ENCODE data around the gene SLC39A2. TPM values are rescaled to one million over a fixed set of nuclear protein-coding genes. Genes with fewer than 3 reads are reported as not detected.
A peak's percentile ranks its signal among the peaks of the same experiment; 100 is the strongest.

SLC39A2 gene
- total and polyA plus RNA-seq, 2 donors from 2014 or later = not detected

GRCh38 chr14:20969336-20969735, 29.8 kb upstream of the SLC39A2 start:
- TF ChIP-seq, protein P1, sequence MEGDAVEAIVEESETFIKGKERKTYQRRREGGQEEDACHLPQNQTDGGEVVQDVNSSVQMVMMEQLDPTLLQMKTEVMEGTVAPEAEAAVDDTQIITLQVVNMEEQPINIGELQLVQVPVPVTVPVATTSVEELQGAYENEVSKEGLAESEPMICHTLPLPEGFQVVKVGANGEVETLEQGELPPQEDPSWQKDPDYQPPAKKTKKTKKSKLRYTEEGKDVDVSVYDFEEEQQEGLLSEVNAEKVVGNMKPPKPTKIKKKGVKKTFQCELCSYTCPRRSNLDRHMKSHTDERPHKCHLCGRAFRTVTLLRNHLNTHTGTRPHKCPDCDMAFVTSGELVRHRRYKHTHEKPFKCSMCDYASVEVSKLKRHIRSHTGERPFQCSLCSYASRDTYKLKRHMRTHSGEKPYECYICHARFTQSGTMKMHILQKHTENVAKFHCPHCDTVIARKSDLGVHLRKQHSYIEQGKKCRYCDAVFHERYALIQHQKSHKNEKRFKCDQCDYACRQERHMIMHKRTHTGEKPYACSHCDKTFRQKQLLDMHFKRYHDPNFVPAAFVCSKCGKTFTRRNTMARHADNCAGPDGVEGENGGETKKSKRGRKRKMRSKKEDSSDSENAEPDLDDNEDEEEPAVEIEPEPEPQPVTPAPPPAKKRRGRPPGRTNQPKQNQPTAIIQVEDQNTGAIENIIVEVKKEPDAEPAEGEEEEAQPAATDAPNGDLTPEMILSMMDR (IDR thresholded peaks at IDR 0.05; ENCODE audit: borderline replicate concordance, extremely low read depth, insufficient read depth) = no peak
- intact Hi-C loops (cut with DNase I) = no loop called here
- no peak overlapping the region for H3K4me3 ChIP-seq (ENCODE audit: low read length in 3 of 3)
- H3K9me3 ChIP-seq (ENCODE audit: control insufficient read depth in 2 of 3, insufficient read depth in 1 of 3, low read length in 3 of 3) = no peaks in the 10 kb centered on the region
- H3K27me3 ChIP-seq (ENCODE audit: control insufficient read depth, insufficient read depth, low read length) = no peaks in the 10 kb centered on the region
- DNase-seq (no peak), FAIRE-seq (no peak)
- no peak overlapping the region for H3K9ac ChIP-seq (ENCODE audit: low read length in 3 of 3)
- H3K27ac ChIP-seq (ENCODE audit: low read depth in 2 of 2, low read length in 2 of 2) = no peak overlapping the region
- no peaks in the 10 kb centered on the region for H3K36me3 ChIP-seq (ENCODE audit: control insufficient read depth in 2 of 3, insufficient read depth in 3 of 3, low read length in 3 of 3)
- no peaks in the 10 kb centered on the region for H3K4me1 ChIP-seq (ENCODE audit: control insufficient read depth in 2 of 3, insufficient read depth in 2 of 3, low read depth in 1 of 3, low read length in 3 of 3)

GRCh38 chr14:20970647-20970982, 28.5 kb upstream of the SLC39A2 start:
- intact Hi-C loops (cut with DNase I) = no loop called here
- FAIRE-seq = no peak

DNA sequence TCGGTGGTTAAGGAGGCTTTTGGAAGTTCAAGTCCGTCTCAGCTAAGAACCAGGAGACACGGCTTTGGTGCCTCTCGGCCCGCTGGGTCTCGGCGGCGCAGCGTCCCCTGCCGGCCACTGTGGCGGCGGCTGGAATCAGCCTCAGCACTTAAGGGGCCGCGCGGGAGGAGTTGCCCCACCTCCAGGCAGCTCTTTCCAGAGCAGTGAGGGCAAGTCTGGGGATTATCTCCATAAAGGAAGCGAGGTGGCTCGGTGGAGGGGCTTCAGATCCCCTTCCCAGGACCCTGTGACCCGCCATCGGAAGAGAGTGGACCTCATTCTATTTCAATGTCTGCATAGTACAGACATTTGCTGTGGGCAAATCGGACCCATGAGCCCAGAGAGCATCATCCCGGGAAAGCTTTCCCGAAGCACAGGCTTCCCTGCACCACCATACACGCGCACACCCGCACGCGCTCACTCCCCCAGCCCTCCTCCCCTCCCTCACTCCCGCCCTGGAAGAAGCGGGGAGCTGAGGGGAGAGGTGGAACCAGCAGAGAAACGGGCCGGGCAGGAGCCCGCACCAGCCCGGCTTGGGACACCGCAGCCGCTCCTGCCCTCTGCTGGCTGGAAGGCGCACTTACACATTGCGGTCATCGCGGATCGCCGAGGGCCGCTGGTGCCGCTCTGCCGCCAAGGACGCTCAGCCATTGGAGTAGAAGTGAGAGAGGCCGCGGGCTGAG, 27.9 kb upstream of the SLC39A2 start:
- peak overlapping the region; percentile 69 to 86 (median 73) for H3K4me3 ChIP-seq (ENCODE audit: low read length in 3 of 3)
- H3K36me3 ChIP-seq (ENCODE audit: control insufficient read depth in 2 of 3, insufficient read depth in 3 of 3, low read length in 3 of 3) = no peaks in the 10 kb centered on the region
- H3K4me1 ChIP-seq (ENCODE audit: control insufficient read depth in 2 of 3, insufficient read depth in 2 of 3, low read depth in 1 of 3, low read length in 3 of 3) = no peaks in the 10 kb centered on the region
- peak overlapping the region in 2 of 3 donors; percentile 63 to 79 for H3K9ac ChIP-seq (ENCODE audit: low read length in 3 of 3)
- H3K27ac ChIP-seq (ENCODE audit: low read depth in 2 of 2, low read length in 2 of 2) = peak overlapping the region in 1 of 2 donors; percentile 23
- H3K27me3 ChIP-seq (ENCODE audit: control insufficient read depth, insufficient read depth, low read length) = no peaks in the 10 kb centered on the region
- intact Hi-C loops (cut with DNase I) = no loop called here
- TF ChIP-seq, protein P1 (IDR thresholded peaks at IDR 0.05; ENCODE audit: borderline replicate concordance, extremely low read depth, insufficient read depth) = peak; percentile 96
- FAIRE-seq (no peak), DNase-seq (peak; percentile 89 to 94 (median 94))
- no peaks in the 10 kb centered on the region for H3K9me3 ChIP-seq (ENCODE audit: control insufficient read depth in 2 of 3, insufficient read depth in 1 of 3, low read length in 3 of 3)

More at GRCh38 chr14:20970647-20970982, 28.5 kb upstream of the SLC39A2 start:
- Histone ChIP-seq H3K4me3 (ENCODE audit: low read length in 3 of 3) (peak overlapping the region; percentile 69 to 86 (median 73)), H3K9ac (ENCODE audit: low read length in 3 of 3) (peak overlapping the region in 1 of 3 donors; percentile 79), H3K4me1 (ENCODE audit: control insufficient read depth in 2 of 3, insufficient read depth in 2 of 3, low read depth in 1 of 3, low read length in 3 of 3) (no peaks in the 10 kb centered on the region), H3K9me3 (ENCODE audit: control insufficient read depth in 2 of 3, insufficient read depth in 1 of 3, low read length in 3 of 3) (no peaks in the 10 kb centered on the region), H3K36me3 (ENCODE audit: control insufficient read depth in 2 of 3, insufficient read depth in 3 of 3, low read length in 3 of 3) (no peaks in the 10 kb centered on the region), H3K27ac (ENCODE audit: low read depth in 2 of 2, low read length in 2 of 2) (no peak overlapping the region), H3K27me3 (ENCODE audit: control insufficient read depth, insufficient read depth, low read length) (no peaks in the 10 kb centered on the region)
- no peak for DNase-seq
- TF ChIP-seq, protein P1 (IDR thresholded peaks at IDR 0.05; ENCODE audit: borderline replicate concordance, extremely low read depth, insufficient read depth) = no peak
